ENCODE results near the gene DNAH5. TPM values are rescaled to one million over a fixed set of nuclear protein-coding genes. Genes with fewer than 3 reads are reported as not detected.

The DNAH5 gene
- polyA plus RNA-seq, 1 donor (not counting 4 experiments of a cell fraction or from before 2014, with no cell fraction given), result 0.73 TPM

DNA sequence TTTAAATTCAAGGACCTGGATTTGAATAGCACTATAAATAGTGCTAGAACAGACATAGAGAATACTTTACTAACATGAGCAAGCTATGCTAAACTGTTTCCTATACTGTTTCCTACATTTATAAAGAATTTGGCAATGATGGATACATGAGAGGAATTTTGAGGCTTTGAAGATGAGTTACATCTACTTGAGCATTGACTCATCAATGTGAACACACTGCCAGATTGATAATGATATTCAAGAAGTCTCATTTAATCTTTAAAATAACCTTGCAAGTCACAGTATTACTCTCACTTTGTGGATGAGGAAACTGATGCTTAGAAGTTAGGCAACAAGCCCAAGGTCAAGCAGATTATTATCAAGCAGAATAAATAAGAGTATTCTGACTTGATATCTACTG, 281.9 kb downstream of the DNAH5 start:
- no peaks in the 10 kb centered on the region for H3K79me2 ChIP-seq (ENCODE audit: control insufficient read depth, insufficient read depth, low read length)
- no peak for FAIRE-seq
- H3K27ac ChIP-seq (ENCODE audit: control insufficient read depth, insufficient read depth, low read length), result no peak overlapping the region
- H3K4me3 ChIP-seq (ENCODE audit: control insufficient read depth in 2 of 3, extremely low read depth in 1 of 3, insufficient read depth in 2 of 3, low read depth in 1 of 3, low read length in 3 of 3), result no peak overlapping the region
- TF ChIP-seq EZH2 (IDR thresholded peaks at IDR 0.05; ENCODE audit: low read length), result no peak
- TF ChIP-seq, protein P1, sequence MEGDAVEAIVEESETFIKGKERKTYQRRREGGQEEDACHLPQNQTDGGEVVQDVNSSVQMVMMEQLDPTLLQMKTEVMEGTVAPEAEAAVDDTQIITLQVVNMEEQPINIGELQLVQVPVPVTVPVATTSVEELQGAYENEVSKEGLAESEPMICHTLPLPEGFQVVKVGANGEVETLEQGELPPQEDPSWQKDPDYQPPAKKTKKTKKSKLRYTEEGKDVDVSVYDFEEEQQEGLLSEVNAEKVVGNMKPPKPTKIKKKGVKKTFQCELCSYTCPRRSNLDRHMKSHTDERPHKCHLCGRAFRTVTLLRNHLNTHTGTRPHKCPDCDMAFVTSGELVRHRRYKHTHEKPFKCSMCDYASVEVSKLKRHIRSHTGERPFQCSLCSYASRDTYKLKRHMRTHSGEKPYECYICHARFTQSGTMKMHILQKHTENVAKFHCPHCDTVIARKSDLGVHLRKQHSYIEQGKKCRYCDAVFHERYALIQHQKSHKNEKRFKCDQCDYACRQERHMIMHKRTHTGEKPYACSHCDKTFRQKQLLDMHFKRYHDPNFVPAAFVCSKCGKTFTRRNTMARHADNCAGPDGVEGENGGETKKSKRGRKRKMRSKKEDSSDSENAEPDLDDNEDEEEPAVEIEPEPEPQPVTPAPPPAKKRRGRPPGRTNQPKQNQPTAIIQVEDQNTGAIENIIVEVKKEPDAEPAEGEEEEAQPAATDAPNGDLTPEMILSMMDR (optimal IDR thresholded peaks at IDR 0.05 in 1 of 3, IDR thresholded peaks at IDR 0.05 in 1 of 3, conservative IDR thresholded peaks at IDR 0.05 in 1 of 3; ENCODE audit: extremely low read depth in 1 of 3, insufficient read depth in 2 of 3, low read length in 3 of 3), result no peak
- no peak overlapping the region for H2AFZ ChIP-seq (ENCODE audit: control insufficient read depth, low read length)
- no peaks in the 10 kb centered on the region for H3K9me1 ChIP-seq (ENCODE audit: control insufficient read depth, extremely low read depth, insufficient read depth, low read length)
- dilution Hi-C loops (cut with MboI; ENCODE audit: extremely low pct_ligation_motif_present, low sequenced_read_pairs), result no loop called here
- H4K20me1 ChIP-seq (ENCODE audit: control insufficient read depth, extremely low read depth, insufficient read depth, low read length), result no peaks in the 10 kb centered on the region
- no peaks in the 10 kb centered on the region for H3K9me3 ChIP-seq (ENCODE audit: control insufficient read depth, low read depth, low read length)
- H3K27me3 ChIP-seq (ENCODE audit: control insufficient read depth, extremely low read depth, insufficient read depth, low read length), result no peaks in the 10 kb centered on the region
- no peak overlapping the region for H3K9ac ChIP-seq (ENCODE audit: control insufficient read depth, extremely low read depth, insufficient read depth, low read length)
- H3K4me1 ChIP-seq (ENCODE audit: control insufficient read depth, extremely low read depth, insufficient read depth, low read length), result peaks cover 46% of the 10 kb centered on the region
- no peak for DNase-seq (ENCODE audit: low read depth, low spot score)
- H3K36me3 ChIP-seq (ENCODE audit: control insufficient read depth in 2 of 2, extremely low read depth in 1 of 2, insufficient read depth in 2 of 2, low read length in 2 of 2), result no peaks in the 10 kb centered on the region
- H3K4me2 ChIP-seq (ENCODE audit: control insufficient read depth, extremely low read depth, insufficient read depth, low read depth, low read length), result no peak overlapping the region

DNA sequence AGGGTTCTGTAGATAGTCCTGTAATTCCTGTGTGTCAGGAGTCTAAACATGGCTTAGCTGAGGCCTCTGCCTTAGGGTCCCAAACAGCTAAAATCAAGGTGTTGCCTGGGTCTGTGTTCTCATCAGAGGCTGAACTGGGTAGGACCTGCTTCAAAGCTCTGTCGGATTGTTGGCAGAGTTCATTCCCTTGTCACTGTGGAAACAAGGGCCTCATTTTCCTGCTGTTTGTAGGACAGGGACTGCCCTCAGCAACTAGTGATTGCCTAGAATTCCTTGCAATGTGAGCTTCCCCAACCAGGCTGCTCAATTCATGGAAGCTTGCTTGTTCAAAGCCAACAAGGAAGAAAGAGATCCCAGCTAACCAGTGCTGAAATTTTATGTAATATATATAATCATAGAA, 283.2 kb downstream of the DNAH5 start:
- Histone ChIP-seq H3K9me1 (ENCODE audit: control insufficient read depth, extremely low read depth, insufficient read depth, low read length) (no peaks in the 10 kb centered on the region), H2AFZ (ENCODE audit: control insufficient read depth, low read length) (peak overlapping the region; percentile 82), H3K27me3 (ENCODE audit: control insufficient read depth, extremely low read depth, insufficient read depth, low read length) (no peaks in the 10 kb centered on the region), H3K9me3 (ENCODE audit: control insufficient read depth, low read depth, low read length) (no peaks in the 10 kb centered on the region), H3K36me3 (ENCODE audit: control insufficient read depth in 2 of 2, extremely low read depth in 1 of 2, insufficient read depth in 2 of 2, low read length in 2 of 2) (no peaks in the 10 kb centered on the region), H4K20me1 (ENCODE audit: control insufficient read depth, extremely low read depth, insufficient read depth, low read length) (no peaks in the 10 kb centered on the region), H3K4me1 (ENCODE audit: control insufficient read depth, extremely low read depth, insufficient read depth, low read length) (peaks cover 46% of the 10 kb centered on the region), H3K27ac (ENCODE audit: control insufficient read depth, insufficient read depth, low read length) (no peak overlapping the region), H3K79me2 (ENCODE audit: control insufficient read depth, insufficient read depth, low read length) (no peaks in the 10 kb centered on the region), H3K4me3 (ENCODE audit: control insufficient read depth in 2 of 3, extremely low read depth in 1 of 3, insufficient read depth in 2 of 3, low read depth in 1 of 3, low read length in 3 of 3) (no peak overlapping the region), H3K4me2 (ENCODE audit: control insufficient read depth, extremely low read depth, insufficient read depth, low read depth, low read length) (no peak overlapping the region), H3K9ac (ENCODE audit: control insufficient read depth, extremely low read depth, insufficient read depth, low read length) (no peak overlapping the region)
- TF ChIP-seq, protein P1 (optimal IDR thresholded peaks at IDR 0.05 in 1 of 3, IDR thresholded peaks at IDR 0.05 in 1 of 3, conservative IDR thresholded peaks at IDR 0.05 in 1 of 3; ENCODE audit: extremely low read depth in 1 of 3, insufficient read depth in 2 of 3, low read length in 3 of 3), result no peak
- TF ChIP-seq EZH2 (IDR thresholded peaks at IDR 0.05; ENCODE audit: low read length), result no peak
- FAIRE-seq (no peak), DNase-seq (ENCODE audit: low read depth, low spot score) (no peak)
- dilution Hi-C loops (cut with MboI; ENCODE audit: extremely low pct_ligation_motif_present, low sequenced_read_pairs), result no loop called here
